Posterior cingulate gyrus (tissue), 11 donors: Measurements from ENCODE around the gene NPM3.

Source experiments
- DNase-seq, 10 donors: peaks; one replicate each; pipeline versions ENCODE4 v3.0.0 to v3.0.0-alpha.2; 2020 to 2021; ENCODE audit warnings: mixed read lengths in 3 of 10
- intact Hi-C: fragments of 100-400 bp; cut with DNase I; formaldehyde crosslinking; loops from one replicate; pipeline ENCODE4 v1.15.1; 2023

NPM3 gene

GRCh38 chr10:101776161-101776817 lies 7.0 kb downstream of the NPM3 start:
- intact Hi-C loops: no loop called here

GRCh38 chr10:101775273-101776160 lies 7.7 kb downstream of the NPM3 start, which contains the start of gene FGF8:
Gene FGF8 (minus strand): TSS chr10:101776114. CDS start chr10:101775900, 214 bp downstream.
- DNase-seq: peak in 1 of 10 donors; percentile 74
- intact Hi-C loops: no loop called here

More at GRCh38 chr10:101776161-101776817, 7.0 kb downstream of the NPM3 start:
- DNase-seq: peak in 1 of 10 donors; percentile 69

DNA sequence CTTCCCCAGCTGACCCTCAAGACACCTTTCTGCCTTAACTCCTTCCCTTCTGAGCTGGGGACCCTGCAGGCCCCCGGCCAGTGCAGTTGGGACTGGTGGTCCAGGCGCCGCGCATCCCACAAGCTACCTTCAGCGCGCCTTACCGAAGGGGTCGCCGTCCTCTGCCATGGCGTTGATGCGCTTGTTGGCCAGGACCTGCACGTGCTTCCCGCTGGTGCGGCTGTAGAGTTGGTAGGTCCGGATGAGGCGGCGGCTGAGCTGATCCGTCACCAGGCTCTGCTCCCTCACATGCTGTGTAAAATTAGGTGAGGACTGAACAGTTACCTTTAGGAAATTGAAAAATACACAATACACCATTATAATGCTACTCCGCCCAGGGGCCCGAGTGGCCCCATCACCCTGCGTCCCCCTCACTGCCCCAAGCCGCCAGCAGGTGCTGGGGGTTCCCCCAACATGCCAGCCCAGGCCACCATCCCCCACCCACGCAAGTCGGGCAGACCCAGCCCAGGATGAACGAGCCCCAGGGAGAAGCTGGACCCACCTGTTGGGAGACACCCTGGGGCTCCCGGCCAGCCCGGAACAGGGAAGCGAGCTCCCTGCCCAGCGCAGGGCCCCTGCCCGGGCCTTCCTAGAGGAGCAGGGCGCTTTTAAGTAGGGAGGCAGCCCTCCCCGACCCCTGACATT lies 8.5 kb downstream of the NPM3 start:
- intact Hi-C loops: no loop called here
- peak in 1 of 10 donors; percentile 80 for DNase-seq

DNA sequence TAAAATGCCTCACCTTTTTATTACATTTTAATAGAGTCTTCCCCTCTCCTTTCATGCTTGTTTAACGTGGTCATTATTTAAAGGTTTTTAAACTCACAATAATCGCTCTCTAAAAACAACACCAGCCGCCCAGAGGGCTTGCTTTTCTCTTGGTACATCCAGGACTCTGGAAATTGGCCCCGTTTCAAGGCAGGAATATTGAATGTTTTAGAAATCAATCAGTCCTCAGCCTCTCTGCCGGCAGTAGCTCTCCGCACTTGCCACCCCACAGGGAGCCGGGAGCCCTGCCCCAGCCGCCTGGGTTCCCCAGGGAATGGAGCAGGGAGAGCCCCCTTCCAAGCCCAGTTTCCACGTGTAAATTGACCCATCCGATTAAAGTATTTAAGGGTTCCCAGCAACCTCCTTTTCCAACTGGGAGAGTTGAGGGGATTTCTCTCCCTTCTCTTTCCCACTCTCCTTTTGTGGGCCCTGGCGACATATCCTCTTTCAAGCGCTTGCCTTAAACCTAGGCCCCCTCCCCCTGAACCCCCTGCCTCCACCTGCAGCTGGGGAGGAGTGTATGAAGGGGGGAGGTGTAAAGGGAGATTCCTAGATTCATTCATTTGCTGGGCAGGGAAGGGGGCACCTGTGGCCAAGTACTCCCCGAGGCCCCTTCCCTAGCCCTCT lies 9.2 kb downstream of the NPM3 start:
- intact Hi-C loops: no loop called here
- no peak for DNase-seq

DNA sequence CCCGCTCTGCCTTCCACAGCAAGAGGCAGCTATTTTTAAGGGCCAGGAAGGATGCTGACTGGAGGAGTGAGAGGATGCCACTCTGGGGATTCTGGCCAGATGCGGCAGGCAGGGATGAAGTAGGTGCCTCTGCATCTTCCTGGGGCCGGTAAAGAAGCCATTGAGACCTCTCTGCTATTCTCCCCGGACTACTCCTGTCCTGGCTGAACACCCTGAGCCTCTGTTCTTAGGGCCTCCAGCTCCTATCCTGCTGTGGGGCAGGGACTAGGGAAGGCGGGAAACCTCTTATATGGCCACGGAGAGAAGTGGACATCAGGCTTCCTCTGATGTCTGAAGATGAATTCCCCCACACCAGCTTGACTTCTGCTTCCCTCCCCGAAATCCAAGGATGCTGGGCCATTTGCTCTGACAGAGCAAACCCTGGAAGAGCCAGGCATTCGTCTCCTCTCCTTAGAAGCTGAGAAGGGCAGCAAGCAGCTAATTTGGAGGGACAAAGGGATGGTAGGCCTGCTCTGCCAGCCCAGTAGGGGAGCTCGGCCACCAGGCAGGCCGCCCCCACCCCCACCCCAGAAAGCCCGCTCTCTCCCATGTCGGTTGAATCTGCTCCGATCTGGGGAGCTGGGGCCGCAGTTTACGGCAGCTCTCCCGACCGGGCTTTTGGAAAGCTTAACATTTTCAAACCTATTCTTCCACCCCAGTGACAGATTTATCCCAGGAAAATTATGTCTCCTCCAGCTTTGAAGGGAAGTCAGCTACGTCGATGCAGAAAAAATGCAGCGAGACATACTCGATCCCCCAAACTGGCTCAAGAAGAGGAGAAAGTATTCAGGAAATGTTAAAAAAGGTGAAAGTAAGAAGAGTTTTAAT lies 10.1 kb downstream of the NPM3 start:
- peak in 1 of 10 donors; percentile 61 for DNase-seq
- intact Hi-C loops: no loop called here

DNA sequence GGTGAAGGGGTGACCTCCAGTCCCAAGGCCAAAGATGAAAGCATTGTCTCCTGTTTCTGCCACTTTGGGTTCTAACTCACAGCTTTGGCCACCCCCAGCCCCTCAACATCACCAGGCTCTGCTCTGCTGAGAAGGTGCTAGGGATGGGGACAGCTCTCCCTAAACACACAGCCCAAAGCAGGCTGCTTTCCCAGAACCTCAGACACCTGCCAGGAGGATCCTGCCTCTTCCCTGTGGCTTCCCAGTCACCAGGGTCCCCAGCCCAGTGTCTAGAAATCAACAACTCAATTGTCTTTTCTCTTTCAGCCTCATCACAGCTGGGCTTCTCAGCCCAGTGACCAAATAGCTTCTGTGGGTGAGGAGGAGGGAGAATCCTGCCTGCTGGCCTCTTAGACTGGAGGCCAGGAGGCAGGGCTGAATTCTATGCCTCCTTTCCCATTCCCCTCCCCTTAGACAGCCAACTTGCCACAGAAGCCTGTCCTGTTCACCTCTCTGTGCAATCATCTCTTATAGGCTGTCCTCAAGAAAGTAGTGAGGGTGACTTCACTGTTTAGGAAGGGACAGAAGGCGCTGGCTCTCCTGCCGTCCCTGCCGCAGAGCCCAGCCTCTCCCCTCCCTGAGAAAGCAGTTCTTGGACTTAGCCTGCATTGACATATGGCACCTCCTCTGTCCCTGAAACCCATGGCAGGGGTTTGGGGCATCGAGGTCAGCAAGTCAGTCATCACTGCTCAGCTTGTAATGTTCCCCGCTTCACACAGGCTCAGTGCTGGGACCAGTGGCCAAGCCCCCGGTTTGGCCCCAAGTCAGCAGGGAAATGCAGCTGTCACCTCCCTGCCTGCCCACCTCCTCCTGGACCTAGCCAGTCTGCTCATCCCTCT lies 11.0 kb downstream of the NPM3 start:
- intact Hi-C loops: no loop called here
- DNase-seq: peak in 1 of 10 donors; percentile 55

- peak in 1 of 10 donors; percentile 56 for DNase-seq
- intact Hi-C loops: no loop called here
Observed at GRCh38 chr10:101771380-101771779, 11.9 kb downstream of the NPM3 start.

DNA sequence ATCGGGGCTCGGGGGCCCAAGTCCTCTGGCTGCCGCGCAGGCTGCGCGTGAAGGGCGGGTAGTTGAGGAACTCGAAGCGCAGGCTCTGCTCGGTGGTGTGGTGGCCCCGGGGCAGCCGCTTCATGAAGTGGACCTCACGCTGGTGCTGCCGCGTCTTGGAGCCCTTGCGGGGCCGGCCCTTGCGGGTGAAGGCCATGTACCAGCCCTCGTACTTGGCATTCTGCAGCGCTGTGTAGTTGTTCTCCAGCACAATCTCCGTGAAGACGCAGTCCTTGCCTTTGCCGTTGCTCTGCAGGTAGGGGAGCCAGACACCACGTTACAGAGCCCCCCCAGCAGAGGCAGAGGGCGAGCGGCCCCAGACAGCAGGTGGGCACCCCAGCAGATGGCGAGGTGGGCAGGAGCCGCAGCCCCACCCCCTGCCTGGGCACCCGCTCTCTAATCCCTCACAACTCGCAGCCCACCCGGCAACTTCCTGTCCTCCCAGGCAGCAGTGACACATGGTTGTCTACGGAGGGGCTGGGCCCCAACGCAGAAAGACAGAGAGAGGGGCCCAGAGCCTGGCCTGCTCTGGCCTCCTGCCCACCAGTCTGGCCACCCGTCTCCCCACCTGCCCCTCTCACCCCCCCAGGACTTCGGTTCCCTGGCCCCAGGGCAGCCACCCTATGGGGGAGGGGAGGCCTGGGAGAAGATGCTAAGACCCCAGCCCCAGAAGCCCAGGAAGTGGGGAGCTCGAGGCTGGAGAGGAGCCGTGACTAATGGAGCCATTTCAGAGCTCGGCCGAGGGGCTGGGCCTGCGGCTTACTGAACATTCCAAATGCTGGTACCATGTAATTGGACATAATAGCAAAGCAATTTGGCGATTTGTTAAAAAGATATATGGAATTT lies 12.7 kb downstream of the NPM3 start:
- intact Hi-C loops: no loop called here
- peak in 1 of 10 donors; percentile 81 for DNase-seq

DNA sequence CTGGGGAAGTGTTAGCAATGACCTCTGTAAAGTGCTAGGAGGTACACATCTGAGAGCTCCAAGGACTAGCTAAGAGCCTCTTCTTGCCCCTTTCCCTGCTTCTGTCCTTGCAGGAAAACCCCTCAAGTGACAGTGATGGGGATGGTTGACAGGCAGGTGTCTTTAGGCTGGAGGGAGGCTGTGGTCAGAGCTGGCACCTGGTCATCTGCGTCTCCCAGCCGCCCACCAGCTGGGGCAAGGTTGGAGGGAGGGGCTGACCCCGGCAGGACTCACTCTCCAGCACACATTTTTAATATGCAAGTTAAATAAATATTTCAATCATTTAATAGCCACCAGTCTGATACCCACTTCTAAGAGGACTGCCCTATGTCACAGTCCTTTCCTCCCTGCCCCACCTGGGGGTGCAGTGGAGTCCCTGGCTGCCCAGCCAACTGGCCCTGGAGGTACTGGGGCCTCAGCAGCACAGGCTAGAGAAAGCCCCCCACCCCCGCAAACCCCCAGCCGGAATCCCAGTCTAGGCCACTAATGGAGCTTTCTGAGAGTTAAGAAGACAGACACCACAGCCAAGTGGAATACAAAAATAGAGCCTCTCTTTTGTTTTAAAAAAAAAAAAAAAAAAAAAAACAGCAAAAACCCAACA lies 13.6 kb downstream of the NPM3 start:
- intact Hi-C loops: no loop called here

DNA sequence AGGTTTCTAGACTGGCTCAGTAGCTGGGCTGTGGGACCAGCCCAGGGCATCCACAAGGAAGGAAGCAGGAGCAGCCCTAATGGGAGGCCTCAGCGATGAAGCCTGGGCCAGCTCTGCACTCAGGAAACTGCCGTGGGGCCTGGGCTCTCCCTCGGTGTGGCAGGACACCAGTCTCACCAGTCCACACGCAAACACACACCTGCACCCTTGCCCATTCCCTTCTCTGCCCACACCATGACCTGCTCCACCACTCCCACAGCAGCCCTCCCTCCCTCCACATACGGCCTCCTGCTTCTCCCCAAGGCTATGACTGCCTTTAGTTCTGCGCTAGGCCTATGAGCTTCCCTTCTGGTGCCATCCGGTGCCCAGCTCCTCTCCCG lies 14.5 kb downstream of the NPM3 start:
- peak in 1 of 10 donors; percentile 48 for DNase-seq
- intact Hi-C loops: no loop called here

More for the DNA sequence above, 13.6 kb downstream of the NPM3 start:
- DNase-seq: peak in 1 of 10 donors; percentile 57

GRCh38 chr10:101767966-101768790 lies 15.1 kb downstream of the NPM3 start:
- intact Hi-C loops: no loop called here

GRCh38 chr10:101767600-101767945 lies 15.7 kb downstream of the NPM3 start:
- intact Hi-C loops: no loop called here

More at GRCh38 chr10:101767966-101768790, 15.1 kb downstream of the NPM3 start:
- DNase-seq: peak in 1 of 10 donors; percentile 48

DNA sequence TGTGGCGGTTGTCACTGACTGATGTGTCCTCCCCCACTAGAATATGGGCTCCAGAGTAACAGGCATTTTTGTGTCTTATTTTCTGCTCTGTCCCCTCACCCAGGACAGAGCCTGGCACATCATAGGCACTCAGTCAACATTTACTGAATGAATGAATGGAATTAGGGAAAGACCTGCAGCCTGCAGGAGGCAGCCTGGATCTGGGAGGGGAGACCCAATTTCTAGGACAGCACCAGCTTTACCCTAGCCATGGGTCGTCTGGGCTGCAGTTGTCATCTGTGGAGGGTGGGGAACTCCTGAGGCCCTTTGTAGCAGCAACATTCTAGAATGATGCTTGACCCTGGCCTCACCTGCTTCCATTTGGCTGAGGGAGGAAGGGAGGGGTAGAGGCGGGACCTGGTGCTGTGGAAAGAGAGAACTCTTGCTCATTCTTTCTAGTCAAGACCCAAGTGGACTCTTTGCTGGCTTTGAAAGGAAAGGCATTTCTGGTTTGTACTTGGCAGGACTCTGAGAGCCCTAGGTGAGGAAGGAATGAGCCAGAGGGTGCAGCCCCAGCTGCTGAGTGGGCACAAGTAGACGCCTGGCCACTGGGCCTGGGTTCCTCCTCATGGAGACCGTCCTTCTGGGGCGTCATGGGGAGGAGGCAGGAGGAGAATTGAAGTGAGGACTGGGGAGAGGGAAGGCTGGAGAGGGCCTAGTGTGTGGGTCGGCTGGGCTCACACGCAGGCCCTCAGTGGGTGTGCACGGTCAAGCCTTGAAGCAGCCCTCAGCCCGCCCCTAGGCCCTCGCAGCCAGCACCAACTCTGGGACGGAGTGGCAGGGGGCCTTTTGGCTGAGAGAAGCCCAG lies 16.3 kb downstream of the NPM3 start:
- DNase-seq: peak in 1 of 10 donors; percentile 37
- intact Hi-C loops: no loop called here

More at GRCh38 chr10:101767600-101767945, 15.7 kb downstream of the NPM3 start:
- no peak for DNase-seq

DNA sequence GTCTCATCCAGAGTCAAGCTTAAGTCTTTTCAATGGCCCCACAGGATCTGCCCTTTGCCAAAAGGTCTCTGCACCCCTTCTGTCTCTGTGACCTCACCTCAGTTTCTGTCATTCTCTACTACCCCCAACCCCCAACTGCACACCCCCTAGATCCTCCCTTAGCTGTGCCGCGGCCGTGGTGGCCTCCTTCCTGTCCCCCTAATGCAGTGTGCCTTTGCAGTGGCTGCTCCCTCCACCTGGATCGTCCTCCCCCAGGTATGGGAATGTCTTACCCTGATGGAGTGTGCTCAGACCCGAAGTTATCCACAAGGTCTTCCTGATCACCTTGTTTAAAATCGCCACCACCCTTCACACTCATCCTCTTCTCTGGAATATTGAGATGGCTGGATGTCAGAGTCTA lies 16.9 kb downstream of the NPM3 start:
- DNase-seq: no peak
- intact Hi-C loops: no loop called here
